ENCODE data around the gene SLC35E1. TPM values are rescaled to one million over a fixed set of nuclear protein-coding genes. Genes with fewer than 3 reads are reported as not detected.

The SLC35E1 gene
- total and polyA plus RNA-seq, 2 experiments from 2014 or later, result 17.0 to 30.3 TPM

DNA sequence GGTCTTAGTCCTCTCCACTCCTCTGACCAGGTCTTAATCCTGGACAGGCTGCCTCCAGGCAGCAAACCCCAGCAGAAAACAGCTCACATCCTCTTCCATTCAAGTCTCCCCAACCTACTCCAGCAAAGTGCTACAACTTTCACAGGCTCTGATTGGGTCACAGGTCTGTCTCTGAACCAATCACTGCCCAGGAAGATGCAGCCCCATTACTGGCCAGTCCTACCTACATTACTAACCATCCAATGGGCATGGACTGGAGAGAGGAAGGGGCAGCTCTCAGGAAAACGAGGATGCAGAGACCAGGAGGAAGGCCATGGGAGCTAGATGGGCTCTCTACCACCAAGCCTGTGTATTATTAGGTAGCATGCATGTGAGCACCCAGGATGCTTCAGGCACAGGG lies 43.6 kb upstream of the SLC35E1 start (continued):
- TF ChIP-seq ZNF462 (CRISPR knock-in tag; IDR thresholded peaks at IDR 0.05), result no peak
- TF ChIP-seq JUNB (IDR thresholded peaks at IDR 0.05; ENCODE audit: unreplicated experiment), result no peak
- TF ChIP-seq CREB1 (CRISPR knock-in tag; IDR thresholded peaks at IDR 0.05; ENCODE audit: low read depth), result no peak
- no peak for TF ChIP-seq ZNF114 (CRISPR knock-in tag; IDR thresholded peaks at IDR 0.05)
- TF ChIP-seq, protein P1, sequence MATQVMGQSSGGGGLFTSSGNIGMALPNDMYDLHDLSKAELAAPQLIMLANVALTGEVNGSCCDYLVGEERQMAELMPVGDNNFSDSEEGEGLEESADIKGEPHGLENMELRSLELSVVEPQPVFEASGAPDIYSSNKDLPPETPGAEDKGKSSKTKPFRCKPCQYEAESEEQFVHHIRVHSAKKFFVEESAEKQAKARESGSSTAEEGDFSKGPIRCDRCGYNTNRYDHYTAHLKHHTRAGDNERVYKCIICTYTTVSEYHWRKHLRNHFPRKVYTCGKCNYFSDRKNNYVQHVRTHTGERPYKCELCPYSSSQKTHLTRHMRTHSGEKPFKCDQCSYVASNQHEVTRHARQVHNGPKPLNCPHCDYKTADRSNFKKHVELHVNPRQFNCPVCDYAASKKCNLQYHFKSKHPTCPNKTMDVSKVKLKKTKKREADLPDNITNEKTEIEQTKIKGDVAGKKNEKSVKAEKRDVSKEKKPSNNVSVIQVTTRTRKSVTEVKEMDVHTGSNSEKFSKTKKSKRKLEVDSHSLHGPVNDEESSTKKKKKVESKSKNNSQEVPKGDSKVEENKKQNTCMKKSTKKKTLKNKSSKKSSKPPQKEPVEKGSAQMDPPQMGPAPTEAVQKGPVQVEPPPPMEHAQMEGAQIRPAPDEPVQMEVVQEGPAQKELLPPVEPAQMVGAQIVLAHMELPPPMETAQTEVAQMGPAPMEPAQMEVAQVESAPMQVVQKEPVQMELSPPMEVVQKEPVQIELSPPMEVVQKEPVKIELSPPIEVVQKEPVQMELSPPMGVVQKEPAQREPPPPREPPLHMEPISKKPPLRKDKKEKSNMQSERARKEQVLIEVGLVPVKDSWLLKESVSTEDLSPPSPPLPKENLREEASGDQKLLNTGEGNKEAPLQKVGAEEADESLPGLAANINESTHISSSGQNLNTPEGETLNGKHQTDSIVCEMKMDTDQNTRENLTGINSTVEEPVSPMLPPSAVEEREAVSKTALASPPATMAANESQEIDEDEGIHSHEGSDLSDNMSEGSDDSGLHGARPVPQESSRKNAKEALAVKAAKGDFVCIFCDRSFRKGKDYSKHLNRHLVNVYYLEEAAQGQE (IDR thresholded peaks at IDR 0.05; ENCODE audit: unreplicated experiment), result no peak
- TF ChIP-seq EZH2 (IDR thresholded peaks at IDR 0.05; ENCODE audit: low read depth, unreplicated experiment), result no peak
- no peak for TF ChIP-seq EZH2phosphoT487 (IDR thresholded peaks at IDR 0.05; ENCODE audit: unreplicated experiment)
- TF ChIP-seq NANOG (IDR thresholded peaks at IDR 0.05; ENCODE audit: borderline replicate concordance), result no peak
- no peak for TF ChIP-seq STAT1 (IDR thresholded peaks at IDR 0.05; ENCODE audit: unreplicated experiment)
- no peak for TF ChIP-seq POLR2AphosphoS5 (IDR thresholded peaks at IDR 0.05; ENCODE audit: low read depth)
